ENCODE data around the gene ADGRL3. TPM values are rescaled to one million over a fixed set of nuclear protein-coding genes. Genes with fewer than 3 reads are reported as not detected.
"Not testable (repeated sequence)": the region's sequence is repeated elsewhere in the genome, so short reads cannot be mapped to it uniquely, and the experiment has no call there.

Gene ADGRL3
- total and polyA plus RNA-seq, 4 donors, result 0.07 to 1.7 (median 0.82) TPM

DNA sequence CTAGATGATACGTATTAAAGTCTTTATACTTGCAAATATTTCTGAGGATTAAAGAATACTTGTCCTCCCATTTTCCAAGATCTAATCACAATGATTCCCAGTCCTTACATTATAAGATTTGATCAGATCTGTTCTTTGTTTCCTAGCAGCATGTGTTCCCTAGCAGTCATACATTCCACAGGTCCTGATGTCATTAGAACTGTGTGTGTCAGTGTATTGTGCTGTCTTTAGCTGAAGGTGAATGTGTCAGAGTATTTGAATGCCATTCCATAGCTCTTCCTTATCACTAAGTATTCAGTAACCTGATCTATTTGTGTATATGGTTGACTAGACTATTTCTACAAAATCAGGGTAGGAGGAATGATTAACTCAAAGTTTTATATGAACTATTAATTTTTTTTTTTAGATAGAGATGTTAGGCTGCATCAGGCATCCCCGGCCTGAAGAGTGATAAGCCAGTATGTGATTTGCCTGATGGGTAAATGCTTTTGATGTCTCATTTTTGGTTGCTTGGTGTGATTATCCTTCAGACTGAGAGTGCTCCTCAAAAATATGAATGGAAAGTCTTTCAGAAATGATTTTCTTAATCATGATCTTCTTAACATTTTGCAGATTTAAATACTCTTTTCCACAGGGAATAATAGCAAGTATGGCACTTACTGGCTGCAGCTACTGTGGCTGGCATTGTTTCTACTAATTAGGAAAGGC is 4.4 kb downstream of the ADGRL3 start:
- TF ChIP-seq YY1 (IDR thresholded peaks at IDR 0.05), result no peak
- no peak for TF ChIP-seq SP1 (IDR thresholded peaks at IDR 0.05)
- TF ChIP-seq FOXA2 (IDR thresholded peaks at IDR 0.05), result no peak
- Histone ChIP-seq H3K27ac (ENCODE audit: low read depth in 1 of 2, low read length in 2 of 2) (no peak overlapping the region), H3K9ac (ENCODE audit: low read depth in 1 of 2, low read length in 2 of 2) (no peak overlapping the region), H3K9me3 (ENCODE audit: control insufficient read depth in 4 of 4, low read length in 3 of 4) (no peaks in the 10 kb centered on the region), H3K4me3 (ENCODE audit: low read depth in 1 of 3, low read length in 3 of 3) (no peak overlapping the region), H3K27me3 (ENCODE audit: control insufficient read depth in 4 of 4, insufficient read depth in 4 of 4, low read length in 3 of 4) (peaks cover 0 to 22% (median 2%) of the 10 kb centered on the region in 4 donors), H3K4me1 (ENCODE audit: control insufficient read depth in 4 of 4, insufficient read depth in 4 of 4, low read length in 3 of 4) (peaks cover 4 to 18% (median 6%) of the 10 kb centered on the region in 4 donors), H3K36me3 (ENCODE audit: control insufficient read depth in 4 of 4, insufficient read depth in 3 of 4, low read depth in 1 of 4, low read length in 3 of 4) (no peaks in the 10 kb centered on the region)
- 52% methylated on average over 2 of the region's 2 CpGs for WGBS
- no peak for DNase-seq (ENCODE audit: low spot score)

DNA sequence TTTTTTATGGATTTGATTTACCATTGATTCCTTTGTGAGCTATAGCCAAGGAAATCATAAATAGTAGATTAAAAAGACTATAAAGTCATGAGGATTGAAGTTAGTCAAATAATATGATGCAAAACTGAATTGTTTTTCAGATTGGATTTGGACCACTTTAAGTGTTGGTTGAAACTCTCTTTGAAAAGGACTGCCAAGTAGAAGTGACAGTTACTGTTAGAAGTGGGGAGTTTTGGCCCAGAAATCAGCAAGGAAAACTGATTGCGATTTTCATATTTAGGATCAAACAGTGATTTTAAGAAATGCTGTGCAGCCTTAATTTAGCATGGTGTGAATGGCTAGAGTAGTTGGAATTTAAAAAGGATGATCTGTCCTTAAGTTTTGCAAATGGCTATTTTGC is 4.9 kb downstream of the ADGRL3 start:
- H3K9me3 ChIP-seq (ENCODE audit: control insufficient read depth in 4 of 4, low read length in 3 of 4), result no peaks in the 10 kb centered on the region
- peaks cover 0 to 22% (median 1%) of the 10 kb centered on the region in 4 donors for H3K27me3 ChIP-seq (ENCODE audit: control insufficient read depth in 4 of 4, insufficient read depth in 4 of 4, low read length in 3 of 4)
- H3K4me1 ChIP-seq (ENCODE audit: control insufficient read depth in 4 of 4, insufficient read depth in 4 of 4, low read length in 3 of 4), result peaks cover 4 to 16% (median 6%) of the 10 kb centered on the region in 4 donors
- no peak overlapping the region for H3K9ac ChIP-seq (ENCODE audit: low read depth in 1 of 2, low read length in 2 of 2)
- no peak overlapping the region for H3K4me3 ChIP-seq (ENCODE audit: low read depth in 1 of 3, low read length in 3 of 3)
- H3K36me3 ChIP-seq (ENCODE audit: control insufficient read depth in 4 of 4, insufficient read depth in 3 of 4, low read depth in 1 of 4, low read length in 3 of 4), result no peaks in the 10 kb centered on the region
- DNase-seq (ENCODE audit: low spot score), result no peak
- TF ChIP-seq TAF1 (conservative IDR thresholded peaks at IDR 0.05), result no peak
- TF ChIP-seq HNF4A (conservative IDR thresholded peaks at IDR 0.05), result no peak
- TF ChIP-seq, protein P1, sequence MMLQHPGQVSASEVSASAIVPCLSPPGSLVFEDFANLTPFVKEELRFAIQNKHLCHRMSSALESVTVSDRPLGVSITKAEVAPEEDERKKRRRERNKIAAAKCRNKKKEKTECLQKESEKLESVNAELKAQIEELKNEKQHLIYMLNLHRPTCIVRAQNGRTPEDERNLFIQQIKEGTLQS (IDR thresholded peaks at IDR 0.05), result no peak
- TF ChIP-seq RAD21 (IDR thresholded peaks at IDR 0.05), result no peak
- no peak overlapping the region for H3K27ac ChIP-seq (ENCODE audit: low read depth in 1 of 2, low read length in 2 of 2)
- WGBS, result 64% methylated on average over 1 of the region's 1 CpG

DNA sequence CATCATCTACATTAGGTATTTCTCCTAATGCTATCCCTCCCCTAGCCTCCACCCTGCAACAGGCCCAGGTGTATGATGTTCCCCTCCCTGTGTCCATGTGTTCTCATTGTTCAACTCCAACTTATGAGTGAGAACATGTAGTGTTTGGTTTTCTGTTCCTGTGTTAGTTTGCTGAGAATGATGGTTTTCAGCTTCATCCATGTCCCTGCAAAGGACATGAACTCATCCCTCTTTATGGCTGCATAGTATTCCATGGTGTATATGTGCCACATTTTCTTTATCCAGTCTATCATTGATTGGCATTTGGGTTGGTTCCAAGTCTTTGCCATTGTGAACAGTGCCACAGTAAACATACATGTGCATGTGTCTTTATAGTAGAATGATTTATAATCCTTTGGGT is 7.0 kb downstream of the ADGRL3 start:
- H3K36me3 ChIP-seq (ENCODE audit: control insufficient read depth in 4 of 4, insufficient read depth in 3 of 4, low read depth in 1 of 4, low read length in 3 of 4); DNase-seq (ENCODE audit: low spot score); H3K4me1 ChIP-seq (ENCODE audit: control insufficient read depth in 4 of 4, insufficient read depth in 4 of 4, low read length in 3 of 4); H3K27ac ChIP-seq (ENCODE audit: low read depth in 1 of 2, low read length in 2 of 2); H3K9ac ChIP-seq (ENCODE audit: low read depth in 1 of 2, low read length in 2 of 2); H3K4me3 ChIP-seq (ENCODE audit: low read depth in 1 of 3, low read length in 3 of 3); H3K27me3 ChIP-seq (ENCODE audit: control insufficient read depth in 4 of 4, insufficient read depth in 4 of 4, low read length in 3 of 4); H3K9me3 ChIP-seq (ENCODE audit: control insufficient read depth in 4 of 4, low read length in 3 of 4): not testable (repeated sequence)

DNA sequence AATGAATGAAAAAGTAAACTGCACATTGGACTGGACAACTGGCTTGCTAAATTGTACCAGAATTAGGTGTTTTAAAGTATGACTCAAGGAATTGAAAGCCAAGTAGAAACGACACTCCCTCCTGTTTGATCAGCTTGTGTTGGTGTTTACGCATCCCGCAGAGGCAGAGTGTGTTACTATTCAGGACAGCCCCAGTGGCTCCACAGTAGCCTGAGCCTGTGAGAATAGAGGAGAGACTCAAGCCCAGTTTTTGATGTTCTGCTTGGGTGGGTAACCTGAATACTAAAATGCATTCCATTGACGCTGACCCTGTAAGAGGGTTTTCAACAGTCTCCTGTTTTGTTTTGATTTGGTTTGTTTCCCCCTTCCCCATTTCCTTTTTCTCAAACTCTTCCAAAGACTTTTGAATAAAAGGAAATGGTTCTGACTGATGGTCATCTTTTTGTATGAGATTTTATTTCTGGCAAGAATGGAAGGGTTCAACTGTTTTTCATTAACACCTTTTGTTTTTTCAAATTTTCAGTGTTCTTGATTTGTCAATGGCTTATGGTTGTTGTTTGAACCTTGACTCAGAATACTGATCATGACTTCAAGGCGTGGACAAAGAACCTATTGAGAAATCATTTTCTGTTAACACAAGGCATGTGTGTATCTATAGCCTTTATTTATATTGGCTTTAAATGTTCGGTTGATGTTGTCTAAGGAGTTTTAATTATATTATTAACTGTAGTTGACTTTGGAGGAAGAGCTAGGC is 10.2 kb downstream of the ADGRL3 start:
- H3K27me3 ChIP-seq (ENCODE audit: control insufficient read depth in 4 of 4, insufficient read depth in 4 of 4, low read length in 3 of 4), result peaks cover 0 to 3% (median 0%) of the 10 kb centered on the region in 4 donors
- 40% methylated on average over 6 of the region's 6 CpGs for WGBS
- no peak for TF ChIP-seq FOXA2 (IDR thresholded peaks at IDR 0.05)
- TF ChIP-seq, protein P2, sequence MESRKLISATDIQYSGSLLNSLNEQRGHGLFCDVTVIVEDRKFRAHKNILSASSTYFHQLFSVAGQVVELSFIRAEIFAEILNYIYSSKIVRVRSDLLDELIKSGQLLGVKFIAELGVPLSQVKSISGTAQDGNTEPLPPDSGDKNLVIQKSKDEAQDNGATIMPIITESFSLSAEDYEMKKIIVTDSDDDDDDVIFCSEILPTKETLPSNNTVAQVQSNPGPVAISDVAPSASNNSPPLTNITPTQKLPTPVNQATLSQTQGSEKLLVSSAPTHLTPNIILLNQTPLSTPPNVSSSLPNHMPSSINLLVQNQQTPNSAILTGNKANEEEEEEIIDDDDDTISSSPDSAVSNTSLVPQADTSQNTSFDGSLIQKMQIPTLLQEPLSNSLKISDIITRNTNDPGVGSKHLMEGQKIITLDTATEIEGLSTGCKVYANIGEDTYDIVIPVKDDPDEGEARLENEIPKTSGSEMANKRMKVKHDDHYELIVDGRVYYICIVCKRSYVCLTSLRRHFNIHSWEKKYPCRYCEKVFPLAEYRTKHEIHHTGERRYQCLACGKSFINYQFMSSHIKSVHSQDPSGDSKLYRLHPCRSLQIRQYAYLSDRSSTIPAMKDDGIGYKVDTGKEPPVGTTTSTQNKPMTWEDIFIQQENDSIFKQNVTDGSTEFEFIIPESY (IDR thresholded peaks at IDR 0.05), result no peak
- no peak for TF ChIP-seq HNF4A (conservative IDR thresholded peaks at IDR 0.05)
- TF ChIP-seq, protein P3, sequence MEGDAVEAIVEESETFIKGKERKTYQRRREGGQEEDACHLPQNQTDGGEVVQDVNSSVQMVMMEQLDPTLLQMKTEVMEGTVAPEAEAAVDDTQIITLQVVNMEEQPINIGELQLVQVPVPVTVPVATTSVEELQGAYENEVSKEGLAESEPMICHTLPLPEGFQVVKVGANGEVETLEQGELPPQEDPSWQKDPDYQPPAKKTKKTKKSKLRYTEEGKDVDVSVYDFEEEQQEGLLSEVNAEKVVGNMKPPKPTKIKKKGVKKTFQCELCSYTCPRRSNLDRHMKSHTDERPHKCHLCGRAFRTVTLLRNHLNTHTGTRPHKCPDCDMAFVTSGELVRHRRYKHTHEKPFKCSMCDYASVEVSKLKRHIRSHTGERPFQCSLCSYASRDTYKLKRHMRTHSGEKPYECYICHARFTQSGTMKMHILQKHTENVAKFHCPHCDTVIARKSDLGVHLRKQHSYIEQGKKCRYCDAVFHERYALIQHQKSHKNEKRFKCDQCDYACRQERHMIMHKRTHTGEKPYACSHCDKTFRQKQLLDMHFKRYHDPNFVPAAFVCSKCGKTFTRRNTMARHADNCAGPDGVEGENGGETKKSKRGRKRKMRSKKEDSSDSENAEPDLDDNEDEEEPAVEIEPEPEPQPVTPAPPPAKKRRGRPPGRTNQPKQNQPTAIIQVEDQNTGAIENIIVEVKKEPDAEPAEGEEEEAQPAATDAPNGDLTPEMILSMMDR (IDR thresholded peaks at IDR 0.05; ENCODE audit: low read depth, low read length, missing input control), result no peak
- no peak for TF ChIP-seq GABPA (IDR thresholded peaks at IDR 0.05 in 1 of 2, conservative IDR thresholded peaks at IDR 0.05 in 1 of 2)
- no peak for TF ChIP-seq JUND (IDR thresholded peaks at IDR 0.05)
- no peak for TF ChIP-seq EGR1 (IDR thresholded peaks at IDR 0.05; ENCODE audit: low read depth in 2 of 2)
- TF ChIP-seq, protein P4, sequence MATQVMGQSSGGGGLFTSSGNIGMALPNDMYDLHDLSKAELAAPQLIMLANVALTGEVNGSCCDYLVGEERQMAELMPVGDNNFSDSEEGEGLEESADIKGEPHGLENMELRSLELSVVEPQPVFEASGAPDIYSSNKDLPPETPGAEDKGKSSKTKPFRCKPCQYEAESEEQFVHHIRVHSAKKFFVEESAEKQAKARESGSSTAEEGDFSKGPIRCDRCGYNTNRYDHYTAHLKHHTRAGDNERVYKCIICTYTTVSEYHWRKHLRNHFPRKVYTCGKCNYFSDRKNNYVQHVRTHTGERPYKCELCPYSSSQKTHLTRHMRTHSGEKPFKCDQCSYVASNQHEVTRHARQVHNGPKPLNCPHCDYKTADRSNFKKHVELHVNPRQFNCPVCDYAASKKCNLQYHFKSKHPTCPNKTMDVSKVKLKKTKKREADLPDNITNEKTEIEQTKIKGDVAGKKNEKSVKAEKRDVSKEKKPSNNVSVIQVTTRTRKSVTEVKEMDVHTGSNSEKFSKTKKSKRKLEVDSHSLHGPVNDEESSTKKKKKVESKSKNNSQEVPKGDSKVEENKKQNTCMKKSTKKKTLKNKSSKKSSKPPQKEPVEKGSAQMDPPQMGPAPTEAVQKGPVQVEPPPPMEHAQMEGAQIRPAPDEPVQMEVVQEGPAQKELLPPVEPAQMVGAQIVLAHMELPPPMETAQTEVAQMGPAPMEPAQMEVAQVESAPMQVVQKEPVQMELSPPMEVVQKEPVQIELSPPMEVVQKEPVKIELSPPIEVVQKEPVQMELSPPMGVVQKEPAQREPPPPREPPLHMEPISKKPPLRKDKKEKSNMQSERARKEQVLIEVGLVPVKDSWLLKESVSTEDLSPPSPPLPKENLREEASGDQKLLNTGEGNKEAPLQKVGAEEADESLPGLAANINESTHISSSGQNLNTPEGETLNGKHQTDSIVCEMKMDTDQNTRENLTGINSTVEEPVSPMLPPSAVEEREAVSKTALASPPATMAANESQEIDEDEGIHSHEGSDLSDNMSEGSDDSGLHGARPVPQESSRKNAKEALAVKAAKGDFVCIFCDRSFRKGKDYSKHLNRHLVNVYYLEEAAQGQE (IDR thresholded peaks at IDR 0.05), result no peak
- TF ChIP-seq, protein P5, sequence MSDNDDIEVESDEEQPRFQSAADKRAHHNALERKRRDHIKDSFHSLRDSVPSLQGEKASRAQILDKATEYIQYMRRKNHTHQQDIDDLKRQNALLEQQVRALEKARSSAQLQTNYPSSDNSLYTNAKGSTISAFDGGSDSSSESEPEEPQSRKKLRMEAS (IDR thresholded peaks at IDR 0.05), result no peak

More for the DNA sequence above, 10.2 kb downstream of the ADGRL3 start:
- H3K27ac ChIP-seq (ENCODE audit: low read depth in 1 of 2, low read length in 2 of 2), result no peak overlapping the region
- H3K9me3 ChIP-seq (ENCODE audit: control insufficient read depth in 4 of 4, low read length in 3 of 4), result no peaks in the 10 kb centered on the region
- H3K4me3 ChIP-seq (ENCODE audit: low read depth in 1 of 3, low read length in 3 of 3), result no peak overlapping the region
- H3K36me3 ChIP-seq (ENCODE audit: control insufficient read depth in 4 of 4, insufficient read depth in 3 of 4, low read depth in 1 of 4, low read length in 3 of 4), result no peaks in the 10 kb centered on the region
- H3K4me1 ChIP-seq (ENCODE audit: control insufficient read depth in 4 of 4, insufficient read depth in 4 of 4, low read length in 3 of 4), result no peaks in the 10 kb centered on the region
- no peak for DNase-seq (ENCODE audit: low spot score)
- H3K9ac ChIP-seq (ENCODE audit: low read depth in 1 of 2, low read length in 2 of 2), result no peak overlapping the region

All from liver (tissue), 9 donors.